AG09309 (cell line): ENCODE results near the gene TRIM44.

Source experiments
- DNase-seq: peaks from one replicate; pipeline ENCODE4 v3.0.0-alpha.2; 2010; ENCODE audit warnings: low read depth
- H3K4me3 ChIP-seq: 2 replicates; pipeline ENCODE4 v1.5.1; 2011; ENCODE audit warnings: mild to moderate bottlenecking, low read depth, low read length, moderate library complexity; ENCODE audit not compliant: control insufficient read depth
- CTCF ChIP-seq: IDR thresholded peaks from 2 replicates; pipeline ENCODE4 v1.5.1; 2011; ENCODE audit warnings: mild to moderate bottlenecking, low read depth, low read length, inconsistent platforms; ENCODE audit not compliant: insufficient read depth, control insufficient read depth; ENCODE audit errors: missing control alignments

Gene TRIM44

GRCh38 chr11:35845860-35846259 is 183.3 kb downstream of the TRIM44 start:
- TF ChIP-seq CTCF: no peak
- H3K4me3 ChIP-seq: no peak overlapping the region
- no peak for DNase-seq

GRCh38 chr11:35846874-35847273 is 184.3 kb downstream of the TRIM44 start:
- DNase-seq: no peak
- no peak overlapping the region for H3K4me3 ChIP-seq
- no peak for TF ChIP-seq CTCF

- no peak for DNase-seq
- TF ChIP-seq CTCF: no peak
- no peak overlapping the region for H3K4me3 ChIP-seq
Measured at GRCh38 chr11:35847473-35847872, 184.9 kb downstream of the TRIM44 start.

GRCh38 chr11:35848616-35849015 is 186.0 kb downstream of the TRIM44 start:
- TF ChIP-seq CTCF: no peak

GRCh38 chr11:35850191-35850590 is 187.6 kb downstream of the TRIM44 start:
- no peak overlapping the region for H3K4me3 ChIP-seq
- no peak for DNase-seq
- TF ChIP-seq CTCF: no peak

More at GRCh38 chr11:35848616-35849015, 186.0 kb downstream of the TRIM44 start:
- no peak overlapping the region for H3K4me3 ChIP-seq
- no peak for DNase-seq

- no peak for DNase-seq
- no peak for TF ChIP-seq CTCF
- no peak overlapping the region for H3K4me3 ChIP-seq
Measured at GRCh38 chr11:35851342-35851741, 188.8 kb downstream of the TRIM44 start.

GRCh38 chr11:35852056-35852455 is 189.5 kb downstream of the TRIM44 start:
- TF ChIP-seq CTCF: no peak
- H3K4me3 ChIP-seq: no peak overlapping the region
- no peak for DNase-seq
